GM12872 (cell line): Measurements from ENCODE around the gene UVSSA.

Source experiments
- CTCF ChIP-seq: IDR thresholded peaks from 3 replicates; pipeline ENCODE4 v1.5.1; 2011; ENCODE audit warnings: low read depth, mild to moderate bottlenecking, low read length, moderate library complexity; ENCODE audit not compliant: insufficient read depth

The UVSSA gene

GRCh38 chr4:1398681-1399507 is 51.9 kb downstream of the UVSSA start:
- TF ChIP-seq CTCF: no peak

DNA sequence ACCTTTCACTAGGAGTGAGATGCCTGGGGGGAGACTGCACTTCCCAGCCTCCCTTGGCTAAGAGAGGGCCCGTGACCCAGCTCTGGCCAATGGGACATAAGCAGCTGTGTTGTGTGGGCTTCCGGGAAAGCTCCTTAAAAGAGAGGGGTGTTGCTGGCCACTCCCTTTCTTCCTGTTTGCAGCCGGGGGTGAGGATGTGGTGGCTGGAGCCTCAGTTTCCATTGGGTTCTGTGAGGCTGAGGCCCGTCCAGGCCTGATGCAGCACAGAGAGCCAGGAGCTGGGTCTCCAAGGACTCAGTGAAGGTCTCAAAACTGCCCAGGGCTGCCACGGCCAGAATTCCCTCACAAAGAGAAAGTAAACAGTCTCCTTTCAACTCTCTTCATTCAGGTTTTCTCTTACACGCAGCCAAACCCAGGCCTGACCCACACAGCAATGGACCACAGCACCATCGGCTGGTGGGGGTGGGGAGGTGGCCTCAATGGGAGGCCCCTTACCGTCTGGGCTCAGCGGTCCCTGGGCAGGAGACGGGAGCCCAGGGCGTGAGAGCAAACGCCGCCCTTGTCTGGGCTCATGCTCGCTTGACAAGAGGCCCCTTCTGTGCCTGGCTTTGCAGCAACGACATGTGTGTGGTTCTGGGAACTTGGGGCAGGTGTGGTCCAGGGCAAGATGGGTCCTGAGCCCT is 52.6 kb downstream of the UVSSA start:
- no peak for TF ChIP-seq CTCF

DNA sequence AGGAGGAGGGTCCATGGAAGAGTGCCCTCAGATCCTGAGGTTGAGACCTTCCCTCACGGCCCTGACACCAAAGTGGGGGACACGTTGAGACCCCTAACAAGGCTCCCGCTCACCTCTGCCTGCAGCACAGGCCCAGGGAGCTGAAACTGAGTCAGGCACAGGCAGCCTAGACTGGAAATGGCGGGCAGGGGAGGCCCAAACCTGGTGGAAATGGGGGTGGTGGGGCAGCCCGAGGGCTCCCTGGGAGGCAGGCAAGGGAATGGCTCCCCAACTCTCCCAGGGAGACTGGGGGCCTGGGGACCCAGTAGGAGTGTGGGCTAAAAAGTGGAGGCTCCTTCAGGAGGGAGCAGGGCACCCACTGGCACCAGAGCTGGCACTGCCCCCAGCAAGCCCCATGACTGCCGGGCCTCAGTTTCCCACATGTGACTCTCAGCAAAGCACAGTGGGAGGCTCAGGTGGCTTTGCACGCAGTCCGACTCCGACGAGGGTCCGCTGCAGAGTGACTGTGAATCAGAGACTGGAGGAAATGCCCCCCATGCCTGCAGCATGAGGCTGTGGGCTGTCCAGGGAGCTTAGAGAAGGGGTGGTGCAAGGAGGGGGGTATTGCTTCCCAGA is 53.3 kb downstream of the UVSSA start:
- TF ChIP-seq CTCF: no peak

DNA sequence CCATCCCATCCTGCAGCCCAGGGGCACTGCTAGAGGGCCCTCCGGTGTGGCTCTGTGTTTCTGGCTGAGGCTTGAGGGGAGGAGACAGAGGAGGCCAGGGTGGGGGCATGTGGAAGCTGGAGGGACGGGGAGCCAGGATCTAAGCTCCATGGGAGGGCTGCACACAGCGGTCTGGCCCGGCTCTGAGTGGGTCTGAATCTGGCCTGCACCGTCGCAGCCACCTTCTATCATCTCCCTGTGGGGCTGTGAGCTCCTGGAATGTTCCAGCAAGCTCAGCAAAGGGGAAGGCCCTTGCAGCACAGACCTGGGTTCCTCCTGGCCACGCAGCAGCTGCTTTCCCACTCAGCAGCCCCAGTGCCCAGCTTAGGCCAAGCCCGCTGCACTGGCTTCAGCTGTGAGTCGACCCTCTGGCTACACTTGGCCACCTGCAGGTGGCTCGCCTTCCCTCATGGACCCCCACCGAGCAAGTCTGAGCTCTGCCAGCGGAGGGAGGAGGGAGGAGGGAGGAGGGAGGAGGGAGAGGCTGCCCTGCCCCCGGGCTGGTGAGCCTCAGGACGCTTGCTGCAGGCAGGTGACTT is 53.9 kb downstream of the UVSSA start:
- no peak for TF ChIP-seq CTCF

DNA sequence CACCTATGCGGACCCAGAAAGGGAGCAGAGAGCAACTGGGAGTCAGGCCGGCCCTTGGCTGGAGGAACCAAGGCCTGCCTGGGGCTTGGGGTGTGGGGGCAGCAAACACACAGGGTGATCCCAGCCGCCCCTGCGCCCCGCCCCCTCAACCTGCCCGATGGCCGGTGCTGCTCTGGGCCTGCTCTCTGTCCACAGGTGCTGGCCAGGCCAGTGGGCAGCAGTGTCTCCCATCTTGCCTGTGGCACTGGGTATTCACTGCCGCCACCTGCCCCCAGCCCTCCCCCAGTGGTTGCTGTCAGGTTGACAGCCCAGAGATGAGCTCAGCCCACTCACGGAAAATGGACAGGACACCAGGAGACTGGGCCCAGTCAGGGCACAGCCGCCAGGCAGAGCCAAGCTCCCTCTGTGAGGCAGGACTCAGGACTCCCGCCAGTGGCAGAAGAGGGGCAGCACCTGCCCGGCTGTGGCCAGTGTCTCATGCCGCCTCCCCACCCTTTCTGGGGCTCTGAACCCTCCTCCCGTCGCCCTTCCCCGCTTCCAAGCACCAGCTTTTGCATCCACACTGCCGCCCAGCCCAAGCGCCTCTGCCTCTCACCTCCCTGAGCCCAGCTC is 54.5 kb downstream of the UVSSA start:
- no peak for TF ChIP-seq CTCF

- TF ChIP-seq CTCF: no peak
Observed at GRCh38 chr4:1402021-1402515, 55.1 kb downstream of the UVSSA start.

- no peak for TF ChIP-seq CTCF
Observed at GRCh38 chr4:1402516-1403091, 55.6 kb downstream of the UVSSA start.
